ENCODE data around the gene AGAP3.

GRCh38 chr7:151118108-151119054 is 32.1 kb downstream of the AGAP3 start:
- TF ChIP-seq TAF1 (IDR thresholded peaks at IDR 0.05; ENCODE audit: low read depth, low read length): no peak
- TF ChIP-seq SPI1 (IDR thresholded peaks at IDR 0.05; ENCODE audit: low read depth, low read length): no peak
- TF ChIP-seq POLR2AphosphoS5 (IDR thresholded peaks at IDR 0.05; ENCODE audit: low read depth, low read length): no peak
- TF ChIP-seq POLR2A (IDR thresholded peaks at IDR 0.05; ENCODE audit: low read depth, low read length): no peak
- TF ChIP-seq PAX5 (IDR thresholded peaks at IDR 0.05; ENCODE audit: insufficient read depth, low read length, severe bottlenecking): no peak
- TF ChIP-seq POU2F2 (IDR thresholded peaks at IDR 0.05; ENCODE audit: low read depth, low read length): no peak

Data from GM12891 (cell line).